Prostate gland (tissue), 2 donors: ENCODE measurements around the gene NEDD4L. TPM values are rescaled to one million over a fixed set of nuclear protein-coding genes. Genes with fewer than 3 reads are reported as not detected.

Experiments used
- DNase-seq: peaks from one replicate; pipeline ENCODE4 v3.0.0-alpha.2; 2019; ENCODE audit warnings: low spot score
- H3K27ac ChIP-seq, 2 donors: fragments of 200-600 bp; sonication (generic); 2 replicates each; pipeline ENCODE4 v1.5.1; 2017 to 2019
- H3K27me3 ChIP-seq: fragments of 200-600 bp; sonication (generic); replicated peaks from 2 replicates; pipeline ENCODE4 v1.5.1; 2019; ENCODE audit not compliant: insufficient read depth
- H3K36me3 ChIP-seq, 2 donors: fragments of 200-600 bp; sonication (generic); 1 replicate in 1 of 2; 2 replicates in 1 of 2; pipeline versions ENCODE4 v1.5.1 to v1.8.1; 2017 to 2019
- H3K4me1 ChIP-seq: fragments of 200-600 bp; sonication (generic); replicated peaks from 2 replicates; pipeline ENCODE4 v1.5.1; 2019
- H3K4me3 ChIP-seq, 2 donors: fragments of 200-600 bp; sonication (generic); 2 replicates each; pipeline ENCODE4 v1.5.1; 2017 to 2019
- H3K9me3 ChIP-seq: fragments of 200-600 bp; sonication (generic); 2 replicates; pipeline ENCODE4 v1.5.1; 2017
- CTCF ChIP-seq, 4 experiments: fragments of 200-600 bp in 2 of 4; fragments of 450-650 bp in 2 of 4; sonication (generic) in 2 of 4; IDR thresholded peaks; 1 replicate in 3 of 4; 2 replicates in 1 of 4; pipeline ENCODE4 v1.5.1; 2016 to 2019; ENCODE audit warnings: antibody characterized with exemption in 4 of 4, mild to moderate bottlenecking in 2 of 4, moderate library complexity in 2 of 4
- POLR2A ChIP-seq: fragments of 450-650 bp; IDR thresholded peaks from one replicate; pipeline ENCODE4 v1.6.1; 2016; ENCODE audit warnings: antibody characterized with exemption, mild to moderate bottlenecking
- POLR2AphosphoS5 ChIP-seq: sonication (generic); formaldehyde crosslinking; IDR thresholded peaks from one replicate; pipeline ENCODE4 v1.6.1; 2017; ENCODE audit warnings: antibody characterized with exemption
- WGBS: methylation state at CpG from one replicate; pipeline ENCODE4 v1.1.5; 2018; 5-methylcytosine and 5-hydroxymethylcytosine counted together
- intact Hi-C: fragments of 100-400 bp; cut with DNase I; formaldehyde crosslinking; loops from one replicate; pipeline ENCODE4 v1.14.2; 2022
- total RNA-seq, 2 donors: library from RNA; depleted of rRNA; stranded (reverse); fragments of >200 nt; gene quantifications; one replicate each; pipeline ENCODE4 v1.1.0, GENCODE V29; 2016

Gene NEDD4L
- total RNA-seq, 2 donors from 2014 or later: 280 to 420 TPM

GRCh38 chr18:58403799-58404455 lies 359.9 kb downstream of the NEDD4L start:
- TF ChIP-seq POLR2A (no peak), CTCF (IDR thresholded peaks at IDR 0.05) (no peak), POLR2AphosphoS5 (no peak)
- H3K27me3 ChIP-seq: no peaks in the 10 kb centered on the region
- H3K4me3 ChIP-seq: no peak overlapping the region
- WGBS: 97% methylated on average over 21 of the region's 21 CpGs
- H3K27ac ChIP-seq: no peak overlapping the region
- no peak for DNase-seq
- H3K36me3 ChIP-seq: no peaks in the 10 kb centered on the region
- H3K9me3 ChIP-seq: no peaks in the 10 kb centered on the region
- intact Hi-C loops: loop anchor here (5.0 kb wide), 1 partner anchor 83 kb away; no protein-coding TSS in a partner anchor
- H3K4me1 ChIP-seq: peaks cover 6% of the 10 kb centered on the region

- H3K9me3 ChIP-seq: no peaks in the 10 kb centered on the region
- H3K27ac ChIP-seq: no peak overlapping the region
- intact Hi-C loops: no loop called here
- peaks cover 4% of the 10 kb centered on the region for H3K4me1 ChIP-seq
- H3K27me3 ChIP-seq: no peaks in the 10 kb centered on the region
- no peaks in the 10 kb centered on the region for H3K36me3 ChIP-seq
- TF ChIP-seq CTCF (IDR thresholded peaks at IDR 0.05) (no peak), POLR2A (no peak), POLR2AphosphoS5 (no peak)
- no peak for DNase-seq
- WGBS: 89% methylated on average over 16 of the region's 16 CpGs
- no peak overlapping the region for H3K4me3 ChIP-seq
Measured at GRCh38 chr18:58405107-58405898, 361.3 kb downstream of the NEDD4L start.

GRCh38 chr18:58407263-58407648 lies 363.2 kb downstream of the NEDD4L start:
- Histone ChIP-seq H3K27ac (no peak overlapping the region), H3K4me3 (no peak overlapping the region), H3K36me3 (no peaks in the 10 kb centered on the region), H3K27me3 (no peaks in the 10 kb centered on the region), H3K4me1 (no peaks in the 10 kb centered on the region), H3K9me3 (no peaks in the 10 kb centered on the region)
- TF ChIP-seq POLR2AphosphoS5: no peak
- DNase-seq: no peak
- WGBS: 86% methylated on average over 7 of the region's 7 CpGs
- intact Hi-C loops: no loop called here

GRCh38 chr18:58407649-58408407 lies 363.8 kb downstream of the NEDD4L start:
- H3K4me3 ChIP-seq: no peak overlapping the region
- WGBS: 94% methylated on average over 6 of the region's 6 CpGs
- intact Hi-C loops: no loop called here

More at GRCh38 chr18:58407649-58408407, 363.8 kb downstream of the NEDD4L start:
- Histone ChIP-seq H3K27me3 (no peaks in the 10 kb centered on the region), H3K36me3 (no peaks in the 10 kb centered on the region), H3K27ac (no peak overlapping the region), H3K9me3 (no peaks in the 10 kb centered on the region), H3K4me1 (no peaks in the 10 kb centered on the region)
- TF ChIP-seq CTCF (IDR thresholded peaks at IDR 0.05) (no peak), POLR2AphosphoS5 (no peak), POLR2A (no peak)
- DNase-seq: no peak
